ENCODE data around the gene LHX4. TPM values are rescaled to one million over a fixed set of nuclear protein-coding genes. Genes with fewer than 3 reads are reported as not detected.

Gene LHX4
- total RNA-seq, 1 donor from 2014 or later = 0.36 TPM

- Histone ChIP-seq H3K27me3 (ENCODE audit: insufficient read depth, low read length) (no peaks in the 10 kb centered on the region), H3K9me3 (ENCODE audit: insufficient read depth, low read depth, low read length) (no peaks in the 10 kb centered on the region), H3K27ac (ENCODE audit: low read depth, low read length) (no peak overlapping the region), H3K79me2 (ENCODE audit: insufficient read depth, low read length) (no peaks in the 10 kb centered on the region), H3K9ac (ENCODE audit: low read length) (no peak overlapping the region), H3K4me3 (ENCODE audit: insufficient read depth, low read depth, low read length) (no peak overlapping the region), H3K36me3 (ENCODE audit: insufficient read depth, low read length) (peaks cover 5% of the 10 kb centered on the region), H2AFZ (ENCODE audit: low read depth, low read length) (no peak overlapping the region), H3K4me1 (ENCODE audit: insufficient read depth, low read length) (no peaks in the 10 kb centered on the region), H3K4me2 (ENCODE audit: low read length) (no peak overlapping the region), H4K20me1 (ENCODE audit: insufficient read depth, low read length) (no peaks in the 10 kb centered on the region)
- Mint-ChIP-seq H3K36me3 (ENCODE audit: low read depth, unreplicated experiment) (peaks cover 33% of the 10 kb centered on the region), H3K4me1 (ENCODE audit: low read depth, unreplicated experiment) (no peaks in the 10 kb centered on the region), H3K27me3 (ENCODE audit: low read depth, unreplicated experiment) (peaks cover 14% of the 10 kb centered on the region), H3K9me3 (ENCODE audit: unreplicated experiment) (peaks cover 2% of the 10 kb centered on the region), H3K4me3 (ENCODE audit: unreplicated experiment) (no peak overlapping the region), H3K27ac (ENCODE audit: unreplicated experiment) (no peak overlapping the region)
- TF ChIP-seq CTCF (IDR thresholded peaks at IDR 0.05; ENCODE audit: insufficient read depth, low read depth, low read length) (no peak), EZH2 (IDR thresholded peaks at IDR 0.05; ENCODE audit: insufficient read depth, low read length) (no peak)
- FAIRE-seq (no peak), DNase-seq (ENCODE audit: low read depth) (no peak)
Measured at GRCh38 chr1:180196436-180197003, 33.5 kb upstream of the LHX4 start.

- no peak overlapping the region for H3K27ac Mint-ChIP-seq (ENCODE audit: unreplicated experiment)
- Histone ChIP-seq H3K4me1 (ENCODE audit: insufficient read depth, low read length) (no peaks in the 10 kb centered on the region), H2AFZ (ENCODE audit: low read depth, low read length) (no peak overlapping the region), H3K4me2 (ENCODE audit: low read length) (no peak overlapping the region), H3K36me3 (ENCODE audit: insufficient read depth, low read length) (peaks cover 5% of the 10 kb centered on the region), H3K4me3 (ENCODE audit: insufficient read depth, low read depth, low read length) (no peak overlapping the region), H3K9me3 (ENCODE audit: insufficient read depth, low read depth, low read length) (no peaks in the 10 kb centered on the region), H3K79me2 (ENCODE audit: insufficient read depth, low read length) (no peaks in the 10 kb centered on the region), H4K20me1 (ENCODE audit: insufficient read depth, low read length) (no peaks in the 10 kb centered on the region), H3K27me3 (ENCODE audit: insufficient read depth, low read length) (no peaks in the 10 kb centered on the region), H3K27ac (ENCODE audit: low read depth, low read length) (no peak overlapping the region), H3K9ac (ENCODE audit: low read length) (no peak overlapping the region)
- H3K4me3 Mint-ChIP-seq (ENCODE audit: unreplicated experiment) = no peak overlapping the region
- H3K4me1 Mint-ChIP-seq (ENCODE audit: low read depth, unreplicated experiment) = no peaks in the 10 kb centered on the region
- peaks cover 26% of the 10 kb centered on the region for H3K36me3 Mint-ChIP-seq (ENCODE audit: low read depth, unreplicated experiment)
- FAIRE-seq (no peak), DNase-seq (ENCODE audit: low read depth) (no peak)
- H3K9me3 Mint-ChIP-seq (ENCODE audit: unreplicated experiment) = peaks cover 2% of the 10 kb centered on the region
- H3K27me3 Mint-ChIP-seq (ENCODE audit: low read depth, unreplicated experiment) = peaks cover 9% of the 10 kb centered on the region
- no peak for TF ChIP-seq EZH2 (IDR thresholded peaks at IDR 0.05; ENCODE audit: insufficient read depth, low read length)
- TF ChIP-seq CTCF (IDR thresholded peaks at IDR 0.05; ENCODE audit: insufficient read depth, low read depth, low read length) = no peak
Measured at GRCh38 chr1:180197231-180197630, 32.8 kb upstream of the LHX4 start.

GRCh38 chr1:180198196-180198595 is 31.9 kb upstream of the LHX4 start:
- Histone ChIP-seq H3K4me1 (ENCODE audit: insufficient read depth, low read length) (no peaks in the 10 kb centered on the region), H3K9ac (ENCODE audit: low read length) (no peak overlapping the region), H2AFZ (ENCODE audit: low read depth, low read length) (no peak overlapping the region), H4K20me1 (ENCODE audit: insufficient read depth, low read length) (no peaks in the 10 kb centered on the region), H3K27me3 (ENCODE audit: insufficient read depth, low read length) (no peaks in the 10 kb centered on the region), H3K4me2 (ENCODE audit: low read length) (no peak overlapping the region), H3K36me3 (ENCODE audit: insufficient read depth, low read length) (peaks cover 5% of the 10 kb centered on the region), H3K27ac (ENCODE audit: low read depth, low read length) (no peak overlapping the region), H3K79me2 (ENCODE audit: insufficient read depth, low read length) (no peaks in the 10 kb centered on the region), H3K9me3 (ENCODE audit: insufficient read depth, low read depth, low read length) (no peaks in the 10 kb centered on the region), H3K4me3 (ENCODE audit: insufficient read depth, low read depth, low read length) (no peak overlapping the region)
- H3K9me3 Mint-ChIP-seq (ENCODE audit: unreplicated experiment) = no peaks in the 10 kb centered on the region
- FAIRE-seq (no peak), DNase-seq (ENCODE audit: low read depth) (no peak)
- no peaks in the 10 kb centered on the region for H3K4me1 Mint-ChIP-seq (ENCODE audit: low read depth, unreplicated experiment)
- H3K36me3 Mint-ChIP-seq (ENCODE audit: low read depth, unreplicated experiment) = peaks cover 16% of the 10 kb centered on the region
- H3K4me3 Mint-ChIP-seq (ENCODE audit: unreplicated experiment) = no peak overlapping the region
- TF ChIP-seq EZH2 (IDR thresholded peaks at IDR 0.05; ENCODE audit: insufficient read depth, low read length) (no peak), CTCF (IDR thresholded peaks at IDR 0.05; ENCODE audit: insufficient read depth, low read depth, low read length) (no peak)
- H3K27ac Mint-ChIP-seq (ENCODE audit: unreplicated experiment) = no peak overlapping the region
- peaks cover 2% of the 10 kb centered on the region for H3K27me3 Mint-ChIP-seq (ENCODE audit: low read depth, unreplicated experiment)

Data from astrocyte (in vitro differentiated cells and primary cell).